ENCODE measurements around the gene DISC1.
A peak's percentile ranks its signal among the peaks of the same experiment; 100 is the strongest.
"Not testable (repeated sequence)": the region's sequence is repeated elsewhere in the genome, so short reads cannot be mapped to it uniquely, and the experiment has no call there.

DISC1 gene

GRCh38 chr1:231666937-231667608 lies 40.5 kb downstream of the DISC1 start:
- DNase-seq (ENCODE audit: low spot score) (no peak), FAIRE-seq (no peak)

- DNase-seq (ENCODE audit: low spot score) (no peak), FAIRE-seq (no peak)
Measured at GRCh38 chr1:231667896-231668506, 41.4 kb downstream of the DISC1 start.

GRCh38 chr1:231668826-231669225 lies 42.2 kb downstream of the DISC1 start:
- DNase-seq (ENCODE audit: low spot score), result no peak
- FAIRE-seq, result no peak

DNA sequence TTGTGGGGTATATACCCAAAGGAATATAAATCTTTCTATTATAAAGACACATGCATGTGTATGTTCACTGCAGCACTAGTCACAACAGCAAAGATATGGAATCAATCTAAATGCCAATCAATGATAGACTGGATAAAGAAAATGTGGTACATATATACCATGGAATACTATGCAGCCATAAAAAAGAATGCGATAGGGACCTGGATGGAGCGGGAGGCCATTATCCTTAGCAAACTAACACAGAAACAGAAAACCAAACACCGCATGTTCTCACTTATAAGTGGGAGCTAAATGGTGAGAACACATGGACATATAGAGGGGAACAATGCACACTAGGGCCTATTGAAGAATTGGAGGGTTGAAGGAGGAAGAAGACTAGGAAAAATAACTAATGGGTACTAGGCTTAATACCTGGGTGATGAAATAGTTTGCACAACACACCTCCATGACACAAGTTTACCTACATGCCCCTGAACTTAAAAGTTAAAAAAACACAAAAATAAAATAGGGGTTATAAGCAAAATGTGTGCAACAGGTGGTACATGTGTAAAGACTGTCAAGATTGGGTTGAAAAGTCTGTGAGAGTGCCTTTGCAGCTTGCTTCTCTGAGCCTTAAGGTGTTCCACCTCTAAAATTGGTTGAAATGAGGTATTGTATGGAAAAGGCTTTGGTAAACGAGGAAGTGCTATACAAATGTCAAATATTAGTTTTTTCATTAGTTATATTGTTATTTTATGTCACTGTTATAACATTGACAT lies 43.5 kb downstream of the DISC1 start:
- FAIRE-seq, result not testable (repeated sequence)

GRCh38 chr1:231670755-231671154 lies 44.2 kb downstream of the DISC1 start:
- DNase-seq (ENCODE audit: low spot score) (no peak), FAIRE-seq (no peak)

More for the DNA sequence above, 43.5 kb downstream of the DISC1 start:
- not testable (repeated sequence) for DNase-seq (ENCODE audit: low spot score)

GRCh38 chr1:231674575-231674974 lies 48.0 kb downstream of the DISC1 start:
- DNase-seq (ENCODE audit: low spot score), result no peak
- FAIRE-seq, result no peak

DNA sequence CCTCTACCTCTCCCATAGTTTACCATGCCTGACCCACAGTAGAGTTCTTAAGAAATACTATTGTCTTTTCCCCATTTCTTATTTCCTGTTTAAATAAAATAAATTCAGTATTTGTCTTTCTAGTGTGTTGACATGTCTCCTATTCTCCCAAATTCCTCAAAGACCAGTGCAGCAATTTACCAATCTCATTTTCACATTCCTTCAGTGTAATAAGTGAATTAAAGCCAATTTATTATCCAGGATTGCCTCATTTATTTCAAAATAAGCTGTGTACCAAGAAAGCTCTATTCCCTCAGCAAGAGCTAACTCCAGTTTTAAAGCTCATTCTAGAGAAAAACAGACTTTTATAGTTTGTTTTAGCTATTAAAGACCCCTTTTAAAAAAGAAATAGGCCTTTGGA lies 49.9 kb downstream of the DISC1 start:
- DNase-seq (ENCODE audit: low spot score), result no peak
- FAIRE-seq, result no peak

GRCh38 chr1:231677442-231677841 lies 50.9 kb downstream of the DISC1 start:
- FAIRE-seq (no peak), DNase-seq (ENCODE audit: low spot score) (no peak)

DNA sequence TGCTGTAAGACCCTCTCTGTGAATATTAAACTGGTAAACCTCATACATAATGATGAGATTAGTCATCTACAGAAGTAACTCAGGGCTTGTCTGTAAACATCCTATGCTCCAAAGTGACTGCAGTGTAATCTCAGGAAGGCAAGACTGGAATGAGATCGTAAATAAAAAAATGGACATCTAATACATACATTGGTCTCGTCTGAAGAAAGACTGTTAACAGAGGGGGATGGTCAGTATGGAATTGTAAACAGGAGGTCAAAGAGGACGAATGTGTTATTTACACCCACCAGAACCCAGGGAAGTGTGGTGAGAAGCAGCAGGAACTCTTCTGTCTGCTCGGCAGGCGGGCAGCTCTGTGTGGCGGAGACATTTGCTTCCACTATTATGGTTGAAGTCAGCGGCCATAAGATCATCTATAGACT lies 51.4 kb downstream of the DISC1 start:
- FAIRE-seq, result no peak
- DNase-seq (ENCODE audit: low spot score), result no peak

GRCh38 chr1:231679109-231679508 lies 52.5 kb downstream of the DISC1 start:
- FAIRE-seq (no peak), DNase-seq (ENCODE audit: low spot score) (no peak)

GRCh38 chr1:231681006-231681405 lies 54.4 kb downstream of the DISC1 start:
- FAIRE-seq (no peak), DNase-seq (ENCODE audit: low spot score) (no peak)

DNA sequence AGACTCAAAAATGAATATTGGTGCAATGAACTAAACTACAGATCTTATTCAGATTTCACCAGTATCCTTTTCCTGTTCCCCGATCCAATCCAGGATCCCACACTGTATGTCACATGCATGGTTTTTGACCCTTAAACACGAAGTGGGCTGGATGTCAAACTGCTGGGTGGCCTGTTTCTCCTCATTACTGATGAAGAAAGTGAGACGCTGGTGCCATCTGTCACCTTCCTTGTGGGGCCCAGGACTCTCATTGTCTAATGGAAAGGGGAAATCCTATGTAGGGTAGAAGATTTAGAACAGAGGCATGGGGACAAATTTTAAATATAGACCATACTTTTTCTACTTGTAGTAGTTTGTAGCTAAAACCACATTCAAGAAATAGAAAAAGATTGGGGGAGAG lies 56.2 kb downstream of the DISC1 start:
- FAIRE-seq, result no peak
- DNase-seq (ENCODE audit: low spot score), result no peak

GRCh38 chr1:231683439-231684165 lies 57.0 kb downstream of the DISC1 start:
- DNase-seq (ENCODE audit: low spot score) (no peak), FAIRE-seq (no peak)

DNA sequence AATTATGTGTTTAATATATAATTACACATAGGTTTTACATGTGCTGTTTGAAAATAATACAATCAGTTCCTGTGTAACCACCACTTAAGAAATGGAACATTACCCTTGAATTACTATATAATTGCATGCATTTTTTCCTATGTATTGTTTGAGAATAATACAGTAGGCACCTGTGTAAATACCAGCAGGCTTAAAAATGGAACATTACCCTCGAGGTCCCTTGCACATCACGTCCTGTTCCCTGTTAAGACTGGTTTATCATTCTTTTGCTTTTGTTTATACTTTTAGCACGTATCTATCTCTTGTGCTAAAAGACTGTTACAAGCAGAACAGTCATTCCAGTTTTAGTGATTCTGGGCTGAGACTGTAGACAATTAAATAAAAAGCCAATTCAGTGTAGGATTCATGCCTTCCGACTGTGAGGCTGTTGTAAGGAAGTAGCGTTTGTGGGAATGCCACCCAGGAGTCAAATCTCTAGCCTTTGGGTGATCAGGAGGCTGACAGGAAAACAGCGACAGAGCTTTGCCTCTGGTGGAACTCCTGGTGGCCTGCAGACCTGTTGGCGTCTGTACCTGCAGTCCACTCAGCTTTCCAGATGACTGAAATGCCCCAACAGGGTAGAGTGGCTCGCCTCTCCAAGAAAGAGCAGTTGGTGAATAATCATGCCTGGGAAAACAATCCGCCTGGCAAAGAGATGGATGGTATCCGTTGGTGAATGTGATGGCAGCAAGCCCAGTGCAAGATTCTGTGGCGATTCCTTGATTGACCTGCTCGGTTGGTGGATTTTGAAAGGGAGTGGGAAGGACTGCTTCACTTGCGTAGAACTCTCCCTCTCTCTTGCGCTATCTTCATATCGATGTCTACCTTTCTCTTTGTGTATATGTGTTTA lies 58.0 kb downstream of the DISC1 start:
- FAIRE-seq (no peak), DNase-seq (ENCODE audit: low spot score) (no peak)

- no peak for FAIRE-seq
- DNase-seq (ENCODE audit: low spot score), result no peak
Measured at GRCh38 chr1:231686384-231686783, 59.8 kb downstream of the DISC1 start.

GRCh38 chr1:231688989-231689388 lies 62.4 kb downstream of the DISC1 start:
- FAIRE-seq (no peak), DNase-seq (ENCODE audit: low spot score) (no peak)

DNA sequence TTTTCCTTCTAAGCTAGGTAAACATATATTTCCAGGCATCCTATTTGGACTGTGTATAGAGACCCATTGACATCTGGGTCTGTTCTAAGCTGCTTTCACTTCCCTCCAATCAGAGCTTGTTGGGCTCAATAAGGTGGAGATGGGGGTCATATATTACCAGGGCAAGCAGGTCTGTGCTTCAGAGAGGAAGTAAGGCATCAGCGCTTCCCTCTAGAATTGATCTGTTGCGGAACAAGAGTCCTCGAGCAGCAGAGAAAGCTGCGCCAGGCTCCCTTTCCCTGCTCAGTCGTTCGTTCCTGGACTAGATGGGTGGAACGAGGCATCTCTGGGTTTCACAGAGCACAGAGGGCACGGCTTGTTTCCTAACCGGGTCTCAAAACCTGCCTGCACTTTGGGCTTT lies 63.5 kb downstream of the DISC1 start:
- DNase-seq (ENCODE audit: low spot score) (no peak), FAIRE-seq (no peak)

GRCh38 chr1:231691618-231692259 lies 65.1 kb downstream of the DISC1 start:
- peak; percentile 34 for DNase-seq (ENCODE audit: low spot score)

GRCh38 chr1:231693361-231694074 lies 66.9 kb downstream of the DISC1 start:
- FAIRE-seq, result no peak
- DNase-seq (ENCODE audit: low spot score), result no peak

More at GRCh38 chr1:231691618-231692259, 65.1 kb downstream of the DISC1 start:
- FAIRE-seq, result no peak

- no peak for FAIRE-seq
- no peak for DNase-seq (ENCODE audit: low spot score)
Measured at GRCh38 chr1:231694075-231694431, 67.5 kb downstream of the DISC1 start.

Data from urothelium cell line (cell line).